HepG2 (cell line): Measurements from ENCODE around the gene IL1B. TPM values are rescaled to one million over a fixed set of nuclear protein-coding genes. Genes with fewer than 3 reads are reported as not detected.

Experiments
- ATAC-seq: fragments of 200-7000 bp; cut with Tn5 transposase; 3 replicates; pipeline ENCODE4 v1.9.1; 2020; ENCODE audit warnings: mild to moderate bottlenecking, moderate library complexity
- BruUV-seq: library from RNA; stranded (reverse); fragments of 400-500 nt; replicated peaks from 2 replicates; lab custom pipeline; 2021; lab: Mats Ljungman, UMichigan
- CTCF ChIA-PET: fragments of 300-600 bp; formaldehyde crosslinking; extraction: SDS; loops from one replicate; lab custom pipeline; 2021; ENCODE audit warnings: low total read pairs, inconsistent platforms, low intra/inter-chr PET ratio; lab: Yijun Ruan, JAX
- POLR2A ChIA-PET: fragments of 350-600 bp; sonication (Branson Sonifier 250); formaldehyde crosslinking; loops from one replicate; lab custom pipeline; 2020; ENCODE audit warnings: antibody characterized with exemption, inconsistent platforms; lab: Yijun Ruan, JAX
- DNase-seq: peaks from one replicate; pipeline ENCODE4 v3.0.0-alpha.2; 2015; ENCODE audit warnings: low spot score
- FAIRE-seq: peaks from 3 replicates; lab custom pipeline; 2011; peaks lifted over from hg19 to GRCh38; lab: Jason Lieb, UNC
- H2AFZ ChIP-seq: one replicate; pipeline ENCODE4 v1.6.1; 2011; ENCODE audit warnings: low read length, inconsistent platforms
- H3K27ac ChIP-seq: fragments of 300-600 bp; 3 replicates; pipeline ENCODE4 v1.8.0; 2011; ENCODE audit warnings: mixed run types, mild to moderate bottlenecking, mixed read lengths, low read length, inconsistent platforms; ENCODE audit not compliant: insufficient read depth; ENCODE audit errors: extremely low read length
- H3K27me3 ChIP-seq, 2 experiments: fragments of 200-600 bp in 1 of 2; 2 replicates in 1 of 2; 3 replicates in 1 of 2; pipeline versions ENCODE4 v1.6.0 to v1.8.0; 2011; ENCODE audit warnings: low read length in 2 of 2, mild to moderate bottlenecking in 2 of 2, moderate library complexity in 2 of 2, inconsistent platforms in 1 of 2; ENCODE audit not compliant: insufficient read depth in 2 of 2, control insufficient read depth in 1 of 2
- H3K36me3 ChIP-seq, 2 experiments: fragments of 200-600 bp in 1 of 2; replicated peaks in 1 of 2; 2 replicates in 1 of 2; 3 replicates in 1 of 2; pipeline versions ENCODE4 v1.5.1 to v1.8.0; 2011; ENCODE audit warnings: low read length in 2 of 2, inconsistent platforms in 1 of 2; ENCODE audit not compliant: insufficient read depth in 2 of 2, control insufficient read depth in 1 of 2
- H3K4me1 ChIP-seq: 2 replicates; pipeline ENCODE4 v1.5.1; 2012; ENCODE audit warnings: low read length, inconsistent platforms; ENCODE audit not compliant: insufficient read depth
- H3K4me2 ChIP-seq: 2 replicates; pipeline ENCODE4 v1.6.0; 2011; ENCODE audit warnings: low read depth, low read length, inconsistent platforms
- H3K4me3 ChIP-seq, 3 experiments: fragments of 200-600 bp in 1 of 3; sonication (generic), shearing (Covaris generic) in 1 of 3; replicated peaks in 1 of 3; 2 replicates each; pipeline ENCODE4 v1.5.1; 2011 to 2016; ENCODE audit warnings: low read length in 3 of 3, inconsistent platforms in 2 of 3, low read depth in 2 of 3, mild to moderate bottlenecking in 2 of 3, control low read depth in 1 of 3, mixed read lengths in 1 of 3; ENCODE audit not compliant: insufficient read depth in 1 of 3
- H3K79me2 ChIP-seq: one replicate; pipeline ENCODE4 v1.6.1; 2011; ENCODE audit warnings: low read length, inconsistent platforms; ENCODE audit not compliant: insufficient read depth
- H3K9ac ChIP-seq: 2 replicates; pipeline ENCODE4 v1.6.0; 2011; ENCODE audit warnings: mild to moderate bottlenecking, low read depth, low read length, inconsistent platforms; ENCODE audit not compliant: insufficient read depth
- H3K9me3 ChIP-seq: 2 replicates; pipeline ENCODE4 v1.5.1; 2012; ENCODE audit warnings: mild to moderate bottlenecking, low read length
- H4K20me1 ChIP-seq: 2 replicates; pipeline ENCODE4 v1.6.0; 2011; ENCODE audit warnings: inconsistent platforms, mild to moderate bottlenecking, low read length, moderate library complexity; ENCODE audit not compliant: insufficient read depth
- ARNT2 ChIP-seq: sonication (generic); formaldehyde crosslinking; IDR thresholded peaks from 2 replicates; pipeline ENCODE4 v1.8.0; 2022; ENCODE audit warnings: mild to moderate bottlenecking, low read depth, missing genetic modification reagents, moderate library complexity
- CHCHD3 ChIP-seq: sonication (generic); formaldehyde crosslinking; IDR thresholded peaks from 2 replicates; pipeline ENCODE4 v1.8.0; 2022; ENCODE audit warnings: mild to moderate bottlenecking, missing genetic modification reagents, moderate library complexity
- FOXJ3 ChIP-seq: sonication (generic); formaldehyde crosslinking; IDR thresholded peaks from 2 replicates; pipeline ENCODE4 v1.4.0; 2020; ENCODE audit warnings: missing genetic modification reagents, mild to moderate bottlenecking, borderline replicate concordance
- FOXK1 ChIP-seq: sonication (generic); formaldehyde crosslinking; IDR thresholded peaks from 2 replicates; pipeline ENCODE4 v1.4.0; 2020; ENCODE audit warnings: low read depth, missing genetic modification reagents, borderline replicate concordance
- GFI1 ChIP-seq: sonication (generic); formaldehyde crosslinking; IDR thresholded peaks from 2 replicates; pipeline ENCODE4 v1.5.0; 2020; ENCODE audit warnings: missing genetic modification reagents, mild to moderate bottlenecking, borderline replicate concordance
- HOXA7 ChIP-seq: sonication (generic); formaldehyde crosslinking; IDR thresholded peaks from 2 replicates; pipeline ENCODE4 v1.8.1; 2022; ENCODE audit warnings: mild to moderate bottlenecking, missing genetic modification reagents, moderate library complexity
- JARID2 ChIP-seq: sonication (generic); formaldehyde crosslinking; IDR thresholded peaks from 2 replicates; pipeline ENCODE4 v1.8.1; 2023; ENCODE audit warnings: missing genetic modification reagents, inconsistent platforms; ENCODE audit not compliant: insufficient replicate concordance
- KAT2B ChIP-seq: fragments of 150-350 bp; IDR thresholded peaks from 2 replicates; pipeline ENCODE4 v1.6.1; 2014; ENCODE audit warnings: low read depth, low read length, borderline replicate concordance
- KDM1A ChIP-seq: IDR thresholded peaks from 2 replicates; pipeline ENCODE4 v1.6.1; 2016; ENCODE audit warnings: missing compliant biosample characterization
- NFYB ChIP-seq: sonication (generic); formaldehyde crosslinking; IDR thresholded peaks from 2 replicates; pipeline ENCODE4 v1.4.0; 2020; ENCODE audit warnings: missing genetic modification reagents
- NR2F6 ChIP-seq, 2 experiments: IDR thresholded peaks; 2 replicates each; pipeline ENCODE4 v1.6.1; 2016; ENCODE audit warnings: antibody characterized with exemption in 1 of 2, mild to moderate bottlenecking in 1 of 2
- RARA ChIP-seq: IDR thresholded peaks from 2 replicates; pipeline ENCODE4 v1.6.1; 2016; ENCODE audit warnings: missing genetic modification reagents, missing compliant biosample characterization
- SPEN ChIP-seq: sonication (generic); formaldehyde crosslinking; IDR thresholded peaks from 2 replicates; pipeline ENCODE4 v1.5.1; 2020; ENCODE audit warnings: low read depth, mild to moderate bottlenecking, missing genetic modification reagents
- ZNF10 ChIP-seq: sonication (generic); formaldehyde crosslinking; IDR thresholded peaks from 2 replicates; pipeline ENCODE4 v1.4.0; 2020; ENCODE audit warnings: mild to moderate bottlenecking, low read depth, missing genetic modification reagents, borderline replicate concordance
- ZNF17 ChIP-seq: sonication (generic); formaldehyde crosslinking; IDR thresholded peaks from 2 replicates; pipeline ENCODE4 v1.5.0; 2020; ENCODE audit warnings: mild to moderate bottlenecking, missing genetic modification reagents
- ZNF382 ChIP-seq: sonication (generic); formaldehyde crosslinking; IDR thresholded peaks from 2 replicates; pipeline ENCODE4 v1.5.0; 2020; ENCODE audit warnings: missing genetic modification reagents, mild to moderate bottlenecking, borderline replicate concordance
- ZNF780A ChIP-seq: sonication (generic); formaldehyde crosslinking; IDR thresholded peaks from 2 replicates; pipeline ENCODE4 v1.8.0; 2022; ENCODE audit warnings: mild to moderate bottlenecking, missing genetic modification reagents, moderate library complexity
- ZNF878 ChIP-seq: sonication (generic); formaldehyde crosslinking; IDR thresholded peaks from 2 replicates; pipeline ENCODE4 v1.8.1; 2023; ENCODE audit warnings: mild to moderate bottlenecking, missing genetic modification reagents, moderate library complexity
- in situ Hi-C: cut with HindIII; loops from 2 replicates; pipeline ENCODE4 v1.10.0; 2017; ENCODE audit warnings: low pct_unique_long_range_greater_than_20kb; ENCODE audit not compliant: extremely low pct_ligation_motif_present
- intact Hi-C: fragments of 100-400 bp; cut with micrococcal nuclease; formaldehyde crosslinking; loops from one replicate; pipeline ENCODE4 v1.10.0; 2022; ENCODE audit not compliant: unreplicated experiment
- polyA plus RNA-seq, 8 experiments: library from polyadenylated mRNA; depleted of rRNA in 3 of 8; stranded (reverse) in 7 of 8; unstranded in 1 of 8; fragments of >200 nt; fragmentation: Illumina TruSeq in 4 of 8; extraction: Trizol in 4 of 8; gene quantifications; 2 replicates each; pipeline versions ENCODE4 v1.2.1 to v1.2.3, GENCODE V29; 2011 to 2016; ENCODE audit warnings: low read depth in 4 of 8, missing spikeins in 1 of 8, mixed read lengths in 1 of 8; ENCODE audit not compliant: insufficient read depth in 1 of 8
- total RNA-seq, 5 experiments: library from RNA; depleted of rRNA; stranded (reverse); fragments of >200 nt; fragmentation: Illumina TruSeq; extraction: Trizol; gene quantifications; 2 replicates each; pipeline ENCODE4 v1.2.3, GENCODE V29; 2016; ENCODE audit warnings: low read depth in 1 of 5
- TF ChIP-seq, protein P1 (sequence below): IDR thresholded peaks from 2 replicates; pipeline ENCODE4 v1.4.0; 2020; ENCODE audit warnings: mild to moderate bottlenecking, missing genetic modification reagents
- TF ChIP-seq, protein P2 (sequence below): sonication (generic); formaldehyde crosslinking; IDR thresholded peaks from 2 replicates; pipeline ENCODE4 v1.8.1; 2022; ENCODE audit warnings: low read depth, mild to moderate bottlenecking, missing genetic modification reagents

IL1B gene
- total and polyA plus RNA-seq, 2 of the 13 experiments (the other 11 are each of a cell fraction or from before 2014, with no cell fraction given) = 0.18 TPM; not detected in 1

DNA sequence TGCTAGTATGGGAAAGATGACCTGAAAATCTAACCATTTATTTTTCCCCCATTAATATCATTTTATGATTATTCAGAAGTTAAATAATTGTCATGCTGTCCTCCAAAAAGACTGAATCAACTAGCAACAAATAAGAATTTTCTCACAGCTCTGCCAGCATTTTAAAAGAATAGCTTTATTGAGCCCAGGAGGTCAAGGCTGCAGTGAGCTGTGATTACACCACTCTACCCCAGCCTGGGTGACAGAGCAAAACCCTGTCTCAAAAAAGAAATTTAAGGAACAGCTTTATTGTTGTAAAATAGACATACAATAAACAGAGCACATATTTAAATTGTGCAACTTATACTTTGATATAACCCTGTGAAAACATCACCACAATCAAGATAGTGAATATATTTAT is 27.5 kb downstream of the IL1B start:
- H3K36me3 ChIP-seq = no peaks in the 10 kb centered on the region
- ChIA-PET CTCF (no interaction called here), POLR2A (interaction anchor here (0.9 to 1.7 kb wide), 3 partner anchors 9 to 54 kb away, joined by 3 to 10 read pairs (median 3); no protein-coding TSS in a partner anchor)
- peak overlapping the region; percentile 21; the same call in 1 of the 2 replicates for H3K4me2 ChIP-seq
- in situ Hi-C loops (no loop called here), intact Hi-C loops (loop anchor here (1.0 kb wide), 1 partner anchor 9 kb away; no protein-coding TSS in a partner anchor)
- H3K27me3 ChIP-seq = no peaks in the 10 kb centered on the region
- H3K9me3 ChIP-seq = peaks cover 7% of the 10 kb centered on the region
- no peak overlapping the region for H2AFZ ChIP-seq
- peaks cover 70% of the 10 kb centered on the region for H3K4me1 ChIP-seq
- H4K20me1 ChIP-seq = no peaks in the 10 kb centered on the region
- H3K9ac ChIP-seq = 0 out of 2 replicates have a peak overlapping the region, but pooled peaks have one; percentile 21
- no TSS peak for BruUV-seq
- FAIRE-seq (no peak), DNase-seq (peak; percentile 51), ATAC-seq (peak; percentile 54)
- no peak overlapping the region for H3K4me3 ChIP-seq
- H3K27ac ChIP-seq = peak overlapping the region; percentile 69
- H3K79me2 ChIP-seq = no peaks in the 10 kb centered on the region
- no peak for TF ChIP-seq CHCHD3 (CRISPR knock-in tag)
- no peak for TF ChIP-seq FOXK1 (CRISPR knock-in tag)
- TF ChIP-seq FOXJ3 (CRISPR knock-in tag) = no peak
- TF ChIP-seq HOXA7 (CRISPR knock-in tag) = no peak
- TF ChIP-seq, protein P1, sequence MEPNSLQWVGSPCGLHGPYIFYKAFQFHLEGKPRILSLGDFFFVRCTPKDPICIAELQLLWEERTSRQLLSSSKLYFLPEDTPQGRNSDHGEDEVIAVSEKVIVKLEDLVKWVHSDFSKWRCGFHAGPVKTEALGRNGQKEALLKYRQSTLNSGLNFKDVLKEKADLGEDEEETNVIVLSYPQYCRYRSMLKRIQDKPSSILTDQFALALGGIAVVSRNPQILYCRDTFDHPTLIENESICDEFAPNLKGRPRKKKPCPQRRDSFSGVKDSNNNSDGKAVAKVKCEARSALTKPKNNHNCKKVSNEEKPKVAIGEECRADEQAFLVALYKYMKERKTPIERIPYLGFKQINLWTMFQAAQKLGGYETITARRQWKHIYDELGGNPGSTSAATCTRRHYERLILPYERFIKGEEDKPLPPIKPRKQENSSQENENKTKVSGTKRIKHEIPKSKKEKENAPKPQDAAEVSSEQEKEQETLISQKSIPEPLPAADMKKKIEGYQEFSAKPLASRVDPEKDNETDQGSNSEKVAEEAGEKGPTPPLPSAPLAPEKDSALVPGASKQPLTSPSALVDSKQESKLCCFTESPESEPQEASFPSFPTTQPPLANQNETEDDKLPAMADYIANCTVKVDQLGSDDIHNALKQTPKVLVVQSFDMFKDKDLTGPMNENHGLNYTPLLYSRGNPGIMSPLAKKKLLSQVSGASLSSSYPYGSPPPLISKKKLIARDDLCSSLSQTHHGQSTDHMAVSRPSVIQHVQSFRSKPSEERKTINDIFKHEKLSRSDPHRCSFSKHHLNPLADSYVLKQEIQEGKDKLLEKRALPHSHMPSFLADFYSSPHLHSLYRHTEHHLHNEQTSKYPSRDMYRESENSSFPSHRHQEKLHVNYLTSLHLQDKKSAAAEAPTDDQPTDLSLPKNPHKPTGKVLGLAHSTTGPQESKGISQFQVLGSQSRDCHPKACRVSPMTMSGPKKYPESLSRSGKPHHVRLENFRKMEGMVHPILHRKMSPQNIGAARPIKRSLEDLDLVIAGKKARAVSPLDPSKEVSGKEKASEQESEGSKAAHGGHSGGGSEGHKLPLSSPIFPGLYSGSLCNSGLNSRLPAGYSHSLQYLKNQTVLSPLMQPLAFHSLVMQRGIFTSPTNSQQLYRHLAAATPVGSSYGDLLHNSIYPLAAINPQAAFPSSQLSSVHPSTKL (CRISPR knock-in tag) = peak; percentile 64
- TF ChIP-seq NR2F6 (IDR thresholded peaks at IDR 0.05) = peak; percentile 68; the same call in 1 of the 2 replicates
- peak; percentile 83 for TF ChIP-seq NR2F6 (CRISPR knock-in tag; IDR thresholded peaks at IDR 0.05)
- TF ChIP-seq, protein P2, sequence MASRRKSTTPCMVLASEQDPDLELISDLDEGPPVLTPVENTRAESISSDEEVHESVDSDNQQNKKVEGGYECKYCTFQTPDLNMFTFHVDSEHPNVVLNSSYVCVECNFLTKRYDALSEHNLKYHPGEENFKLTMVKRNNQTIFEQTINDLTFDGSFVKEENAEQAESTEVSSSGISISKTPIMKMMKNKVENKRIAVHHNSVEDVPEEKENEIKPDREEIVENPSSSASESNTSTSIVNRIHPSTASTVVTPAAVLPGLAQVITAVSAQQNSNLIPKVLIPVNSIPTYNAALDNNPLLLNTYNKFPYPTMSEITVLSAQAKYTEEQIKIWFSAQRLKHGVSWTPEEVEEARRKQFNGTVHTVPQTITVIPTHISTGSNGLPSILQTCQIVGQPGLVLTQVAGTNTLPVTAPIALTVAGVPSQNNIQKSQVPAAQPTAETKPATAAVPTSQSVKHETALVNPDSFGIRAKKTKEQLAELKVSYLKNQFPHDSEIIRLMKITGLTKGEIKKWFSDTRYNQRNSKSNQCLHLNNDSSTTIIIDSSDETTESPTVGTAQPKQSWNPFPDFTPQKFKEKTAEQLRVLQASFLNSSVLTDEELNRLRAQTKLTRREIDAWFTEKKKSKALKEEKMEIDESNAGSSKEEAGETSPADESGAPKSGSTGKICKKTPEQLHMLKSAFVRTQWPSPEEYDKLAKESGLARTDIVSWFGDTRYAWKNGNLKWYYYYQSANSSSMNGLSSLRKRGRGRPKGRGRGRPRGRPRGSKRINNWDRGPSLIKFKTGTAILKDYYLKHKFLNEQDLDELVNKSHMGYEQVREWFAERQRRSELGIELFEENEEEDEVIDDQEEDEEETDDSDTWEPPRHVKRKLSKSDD (CRISPR knock-in tag) = no peak
- TF ChIP-seq ZNF382 (CRISPR knock-in tag) = no peak
- TF ChIP-seq SPEN (CRISPR knock-in tag) = no peak
- peak; percentile 73 for TF ChIP-seq RARA
- TF ChIP-seq ZNF10 = no peak
- no peak for TF ChIP-seq JARID2 (CRISPR knock-in tag)
- no peak for TF ChIP-seq GFI1 (CRISPR knock-in tag)
- TF ChIP-seq KDM1A (CRISPR knock-in tag) = no peak
- no peak for TF ChIP-seq NFYB
- no peak for TF ChIP-seq KAT2B
- no peak for TF ChIP-seq ZNF780A (CRISPR knock-in tag)
- TF ChIP-seq ZNF17 (CRISPR knock-in tag) = no peak
- no peak for TF ChIP-seq ARNT2 (CRISPR knock-in tag)
- no peak for TF ChIP-seq ZNF878 (CRISPR knock-in tag)
